Brain microvascular endothelial cell (primary cell): ENCODE data around the gene IDI2.

Experiments
- DNase-seq: peaks from one replicate; pipeline ENCODE4 v3.0.0-alpha.2; 2020
- H3K27ac ChIP-seq: fragments of 250-450 bp; sonication (Bioruptor Pico); 2 replicates; pipeline ENCODE4 v1.5.1; 2020; ENCODE audit warnings: mild to moderate bottlenecking, moderate library complexity
- H3K27me3 ChIP-seq: fragments of 250-450 bp; sonication (Bioruptor Pico); replicated peaks from 2 replicates; pipeline ENCODE4 v1.5.1; 2020; ENCODE audit warnings: mild to moderate bottlenecking
- H3K36me3 ChIP-seq: fragments of 250-450 bp; sonication (Bioruptor Pico); replicated peaks from 2 replicates; pipeline ENCODE4 v1.5.1; 2020; ENCODE audit warnings: mild to moderate bottlenecking
- H3K4me3 ChIP-seq: 2 replicates; pipeline ENCODE4 v1.5.1; 2011; ENCODE audit warnings: low read depth, mild to moderate bottlenecking, control low read depth, low read length, moderate library complexity
- CTCF ChIP-seq: IDR thresholded peaks from 2 replicates; pipeline ENCODE4 v1.5.1; 2011; ENCODE audit warnings: low read depth, mild to moderate bottlenecking, moderate library complexity, low read length, control low read depth, inconsistent platforms; ENCODE audit errors: missing control alignments
- in situ Hi-C: cut with HindIII; loops from 2 replicates; pipeline ENCODE4 v1.10.0; 2017; ENCODE audit warnings: low sequenced_read_pairs, low pct_ligation_motif_present

IDI2 gene

GRCh38 chr10:987870-988666 is 37.6 kb downstream of the IDI2 start, which contains the start of gene GTPBP4:
Gene GTPBP4, plus strand, starts transcription at chr10:988434. Its CDS starts 46 bp downstream, at chr10:988480.
- Histone ChIP-seq H3K36me3 (peaks cover 7% of the 10 kb centered on the region), H3K4me3 (peak within 1 kb of the TSS; percentile 94), H3K27ac (peak within 1 kb of the TSS; percentile 98), H3K27me3 (no peaks in the 10 kb centered on the region)
- TF ChIP-seq CTCF = peak; percentile 3
- in situ Hi-C loops = no loop called here
- DNase-seq = peak; percentile 96

GRCh38 chr10:987620-987869 is 38.1 kb downstream of the IDI2 start:
- peak; percentile 23 for DNase-seq
- Histone ChIP-seq H3K4me3 (peak overlapping the region; percentile 94), H3K27me3 (no peaks in the 10 kb centered on the region), H3K27ac (peak overlapping the region; percentile 98), H3K36me3 (peaks cover 2% of the 10 kb centered on the region)
- in situ Hi-C loops = no loop called here
- no peak for TF ChIP-seq CTCF

- in situ Hi-C loops = no loop called here
- Histone ChIP-seq H3K27ac (peak overlapping the region; percentile 98), H3K27me3 (no peaks in the 10 kb centered on the region), H3K36me3 (no peaks in the 10 kb centered on the region), H3K4me3 (peak overlapping the region; percentile 94)
- DNase-seq = peak; percentile 58
- no peak for TF ChIP-seq CTCF
Observed at GRCh38 chr10:986881-987619, 38.6 kb downstream of the IDI2 start.

GRCh38 chr10:986137-986825 is 39.4 kb downstream of the IDI2 start:
- Histone ChIP-seq H3K4me3 (no peak overlapping the region), H3K27ac (peak overlapping the region; percentile 98), H3K36me3 (no peaks in the 10 kb centered on the region), H3K27me3 (no peaks in the 10 kb centered on the region)
- no peak for TF ChIP-seq CTCF
- in situ Hi-C loops = no loop called here
- DNase-seq = peak; percentile 83

- H3K4me3 ChIP-seq = no peak overlapping the region
- no peak for DNase-seq
- no peaks in the 10 kb centered on the region for H3K36me3 ChIP-seq
- no peaks in the 10 kb centered on the region for H3K27me3 ChIP-seq
- in situ Hi-C loops = no loop called here
- no peak for TF ChIP-seq CTCF
- peak overlapping the region; percentile 98 for H3K27ac ChIP-seq
Observed at GRCh38 chr10:985361-985760, 40.3 kb downstream of the IDI2 start.
